HG02885 (cell line): ENCODE data around the gene GLT8D2.

ENCODE experiments used
- ATAC-seq: cut with Tn5 transposase; IDR thresholded peaks from one replicate; pipeline ENCODE4 v1.9.1; 2021; ENCODE audit warnings: mild to moderate bottlenecking; ENCODE audit not compliant: unreplicated experiment, poor library complexity

GLT8D2 gene

DNA sequence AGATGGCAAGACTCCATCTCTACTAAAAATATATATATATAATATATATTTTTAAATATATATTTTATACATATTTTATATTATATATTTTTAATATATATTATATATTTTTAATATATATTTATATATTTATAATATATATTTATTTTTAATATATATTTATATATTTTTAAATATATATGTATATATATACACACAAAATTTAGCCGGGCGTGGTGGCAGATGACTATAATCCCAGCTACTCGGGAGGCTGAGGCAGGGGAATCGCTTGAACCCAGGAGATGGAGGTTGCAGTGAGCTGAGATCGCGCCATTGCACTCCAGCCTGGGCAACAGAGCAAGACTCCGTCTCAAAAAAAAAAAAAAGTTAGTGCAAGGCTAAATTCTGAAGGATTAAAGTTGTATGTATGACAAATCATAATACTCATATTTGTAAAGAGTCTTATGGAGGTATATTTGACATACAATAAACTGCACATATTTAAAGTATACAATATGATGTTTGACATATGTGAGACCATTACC lies 92.1 kb downstream of the GLT8D2 start:
- ATAC-seq, result no peak

DNA sequence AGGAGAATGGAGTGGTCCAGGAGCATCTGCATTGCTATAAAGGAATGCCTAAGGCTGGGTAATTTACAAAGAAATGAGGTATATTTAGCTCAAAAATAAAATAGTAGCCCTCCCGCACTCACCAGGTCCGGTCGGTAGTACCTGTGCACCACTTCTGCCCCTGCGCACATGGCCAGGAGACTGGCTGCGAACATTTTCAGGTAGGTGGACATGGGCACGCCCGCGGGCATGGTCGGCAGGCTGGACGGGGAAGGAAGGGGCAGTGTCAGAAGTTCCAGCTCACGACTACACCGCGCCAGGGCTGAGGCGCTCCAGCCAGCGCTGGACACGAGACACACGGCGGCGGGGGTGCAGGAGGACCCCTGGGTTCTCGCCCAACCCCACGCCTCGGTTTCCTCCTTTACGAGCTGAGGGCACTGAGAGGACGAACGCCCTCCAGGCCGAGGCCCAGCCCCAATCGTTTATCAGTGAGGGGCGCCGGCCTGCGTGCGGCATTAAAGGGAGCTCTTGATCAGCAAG lies 93.4 kb downstream of the GLT8D2 start:
- peak; percentile 37 for ATAC-seq

- ATAC-seq, result no peak
These were observed 94.0 kb downstream of the GLT8D2 start for GRCh38 chr12:103955811-103956508.

DNA sequence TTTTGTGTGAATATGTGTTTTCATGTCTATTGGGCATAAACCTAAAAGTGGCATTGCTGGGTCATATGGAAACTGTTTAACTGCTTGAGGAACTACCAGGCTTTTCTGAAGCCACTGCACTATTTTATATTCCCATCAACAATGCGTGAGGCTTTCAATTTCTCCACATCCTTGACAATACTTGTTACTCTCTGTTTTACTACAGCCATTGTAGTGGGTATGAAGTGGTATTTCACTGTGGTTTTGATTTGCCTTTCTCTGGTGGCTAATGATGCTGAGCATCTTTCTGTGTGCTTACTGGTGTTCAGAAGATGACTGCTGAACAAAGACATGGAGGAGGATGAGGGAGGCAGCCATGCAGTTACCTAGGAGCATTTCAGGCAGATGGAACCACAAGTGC lies 97.5 kb downstream of the GLT8D2 start:
- no peak for ATAC-seq

DNA sequence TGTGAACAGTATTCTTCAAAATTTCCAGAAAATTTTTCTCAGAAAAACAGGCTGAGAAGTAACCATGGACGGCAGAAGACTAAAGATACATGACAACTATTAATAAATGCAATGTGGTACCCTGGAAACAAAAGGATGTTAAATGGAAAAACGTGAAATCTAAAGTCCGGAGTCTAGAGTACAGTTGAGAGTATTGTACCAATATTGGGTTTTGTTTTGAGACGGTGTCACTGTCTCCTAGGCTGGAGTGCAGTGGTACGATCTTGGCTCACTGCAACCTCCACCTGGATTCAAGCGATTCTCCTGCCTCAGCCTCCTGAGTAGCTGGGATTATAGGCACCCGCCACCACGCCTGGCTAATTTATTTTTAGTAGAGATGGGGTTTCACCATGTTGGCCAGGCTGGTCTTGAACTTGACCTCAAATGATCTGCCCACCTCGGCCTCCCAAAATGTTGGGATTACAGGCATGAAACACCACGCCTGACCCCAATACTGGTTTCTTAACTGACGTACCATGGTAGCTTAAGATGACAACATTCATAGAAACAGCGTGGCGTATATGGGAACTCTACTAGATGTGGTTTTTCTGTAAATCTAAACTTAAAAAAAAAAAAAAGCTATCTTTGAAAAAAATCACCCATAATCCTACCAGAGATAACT lies 101.1 kb downstream of the GLT8D2 start:
- no peak for ATAC-seq

DNA sequence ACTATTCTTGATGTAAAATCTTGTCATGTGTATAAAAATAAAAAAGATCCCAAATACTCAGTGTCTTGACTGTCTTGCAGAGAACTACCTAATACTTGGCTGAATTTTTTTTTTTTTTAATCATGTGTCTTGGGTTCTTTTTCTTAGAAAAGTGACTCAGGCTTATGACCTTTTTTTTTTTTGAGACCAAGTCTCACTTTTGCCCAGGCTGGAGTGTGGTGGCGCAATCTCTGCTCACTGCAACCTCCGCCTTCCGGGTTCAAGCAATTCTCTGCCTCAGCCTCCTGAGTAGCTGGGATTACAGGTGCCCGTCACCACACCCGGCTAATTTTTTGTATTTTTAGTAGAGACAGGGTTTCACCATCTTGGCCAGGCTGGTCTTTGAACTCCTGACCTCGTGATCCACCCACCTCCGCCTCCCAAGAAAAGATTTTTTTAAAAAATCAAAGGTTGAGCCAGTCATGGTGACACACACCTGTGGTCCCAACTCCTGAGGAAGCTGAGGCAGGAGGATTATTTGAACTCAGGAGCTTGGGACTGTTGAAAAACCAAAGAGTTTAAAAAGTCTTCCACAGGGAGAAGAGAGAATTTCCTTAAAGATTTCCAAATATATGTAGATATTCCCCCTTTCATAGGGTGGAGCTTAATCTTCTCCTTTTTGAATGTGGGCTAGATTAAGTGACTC lies 102.0 kb downstream of the GLT8D2 start:
- ATAC-seq, result no peak

DNA sequence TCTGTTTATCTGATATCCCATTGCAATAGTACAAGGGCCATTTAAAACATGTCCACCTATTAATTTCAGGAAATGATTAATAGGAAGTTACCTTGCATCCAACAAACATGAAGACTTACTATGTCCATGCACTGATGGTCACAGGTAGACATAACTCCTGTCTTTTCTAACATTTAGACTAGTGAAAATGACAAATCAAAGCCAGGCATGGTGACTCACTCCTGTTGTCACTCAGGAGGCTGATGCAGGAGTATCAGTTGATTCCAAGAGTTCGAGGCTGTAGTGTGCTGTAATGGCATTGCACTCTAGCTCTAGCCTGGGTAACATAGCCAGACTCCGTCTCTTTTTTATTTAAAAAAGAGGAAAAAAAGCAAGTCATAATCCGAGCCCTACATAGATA lies 105.0 kb downstream of the GLT8D2 start:
- ATAC-seq, result no peak
